GM19025 (cell line): ENCODE data around the gene LGI2.

Experiments
- ATAC-seq: cut with Tn5 transposase; IDR thresholded peaks from one replicate; pipeline ENCODE4 v1.9.1; 2021; ENCODE audit warnings: mild to moderate bottlenecking, low read depth, moderate library complexity; ENCODE audit not compliant: unreplicated experiment

Gene LGI2

GRCh38 chr4:24999392-25000089 lies 31.2 kb downstream of the LGI2 start:
- no peak for ATAC-seq

GRCh38 chr4:24995346-24995919 lies 35.3 kb downstream of the LGI2 start:
- no peak for ATAC-seq

- no peak for ATAC-seq
These were observed 37.1 kb downstream of the LGI2 start for GRCh38 chr4:24993551-24994080.

- no peak for ATAC-seq
These were observed 37.8 kb downstream of the LGI2 start for GRCh38 chr4:24992968-24993367.

GRCh38 chr4:24991015-24991414 lies 39.7 kb downstream of the LGI2 start:
- ATAC-seq: no peak

GRCh38 chr4:24989327-24989726 lies 41.4 kb downstream of the LGI2 start:
- ATAC-seq: no peak

- ATAC-seq: no peak
These were observed 42.0 kb downstream of the LGI2 start for GRCh38 chr4:24988776-24989175.

- no peak for ATAC-seq
These were observed 45.9 kb downstream of the LGI2 start for GRCh38 chr4:24984602-24985532.

GRCh38 chr4:24980740-24981139 lies 50.0 kb downstream of the LGI2 start:
- no peak for ATAC-seq

GRCh38 chr4:24980064-24980690 lies 50.6 kb downstream of the LGI2 start:
- no peak for ATAC-seq

- ATAC-seq: no peak
These were observed 51.2 kb downstream of the LGI2 start for GRCh38 chr4:24979554-24979953.

- ATAC-seq: no peak
These were observed 52.3 kb downstream of the LGI2 start for GRCh38 chr4:24978291-24979075.

GRCh38 chr4:24975510-24975909 lies 55.2 kb downstream of the LGI2 start:
- ATAC-seq: no peak

- no peak for ATAC-seq
These were observed 56.8 kb downstream of the LGI2 start for GRCh38 chr4:24973747-24974601.

- no peak for ATAC-seq
These were observed 57.4 kb downstream of the LGI2 start for GRCh38 chr4:24973404-24973746.

- ATAC-seq: no peak
These were observed 59.6 kb downstream of the LGI2 start for GRCh38 chr4:24971192-24971591.

- ATAC-seq: no peak
These were observed 60.1 kb downstream of the LGI2 start for GRCh38 chr4:24970635-24971034.

- ATAC-seq: no peak
These were observed 60.6 kb downstream of the LGI2 start for GRCh38 chr4:24970191-24970590.

- no peak for ATAC-seq
These were observed 61.3 kb downstream of the LGI2 start for GRCh38 chr4:24969486-24969885.
